Measurements from ENCODE around the gene ADIPOR1. TPM values are rescaled to one million over a fixed set of nuclear protein-coding genes. Genes with fewer than 3 reads are reported as not detected.

ADIPOR1 gene
- total RNA-seq, 1 experiment from 2014 or later = 79.1 TPM

- Histone ChIP-seq H3K27me3 (replicated peaks; ENCODE audit: insufficient read depth, low read depth, low read length, poor library complexity) (no peaks in the 10 kb centered on the region), H3K27ac (ENCODE audit: low read depth, low read length, poor library complexity, severe bottlenecking) (peak within 1 kb of the TSS; percentile 63), H3K4me1 (ENCODE audit: insufficient read depth, low read length, poor library complexity, severe bottlenecking) (peaks cover 5% of the 10 kb centered on the region), H3K4me3 (ENCODE audit: low read depth, low read length, poor library complexity, severe bottlenecking) (peak within 1 kb of the TSS; percentile 71), H3K9me3 (ENCODE audit: low read depth, low read length, poor library complexity, severe bottlenecking) (no peaks in the 10 kb centered on the region), H3K36me3 (ENCODE audit: insufficient read depth, low read length, poor library complexity, severe bottlenecking) (peaks cover 16% of the 10 kb centered on the region)
- DNase-seq (ENCODE audit: low spot score) = peak; percentile 98
- POLR2A ChIA-PET (ENCODE audit: low non-redundant PET) = interaction anchor here (0.7 kb wide), 1 partner anchor 80 kb away, joined by 6 read pairs; the partner anchor contains the start of gene TMEM183A
- BruUV-seq (replicated peaks) = TSS peak; percentile 67
- no peak for TF ChIP-seq EZH2 (IDR thresholded peaks at IDR 0.05; ENCODE audit: borderline replicate concordance, low read depth, low read length, poor library complexity, severe bottlenecking)
- peak; percentile 60 for TF ChIP-seq CTCF (conservative IDR thresholded peaks at IDR 0.05; ENCODE audit: low read depth, low read length)
- CTCF ChIA-PET = interaction anchor here (0.7 kb wide), 1 partner anchor 353 kb away, joined by 4 read pairs; no protein-coding TSS in a partner anchor
- intact Hi-C loops (cut with micrococcal nuclease; ENCODE audit: unreplicated experiment) = loop anchor here (5.0 kb wide), 1 partner anchor 80 kb away; the partner anchor contains the start of gene TMEM183A
These were observed 31.3 kb downstream of the ADIPOR1 start, which contains the start of gene KLHL12 for GRCh38 chr1:202926581-202927491. TSS of gene KLHL12 (minus strand) at chr1:202927234. CDS start at chr1:202925162, 2,072 bp downstream.

GRCh38 chr1:202923533-202923932 lies 34.6 kb downstream of the ADIPOR1 start:
- Histone ChIP-seq H3K27me3 (replicated peaks; ENCODE audit: insufficient read depth, low read depth, low read length, poor library complexity) (no peaks in the 10 kb centered on the region), H3K4me1 (ENCODE audit: insufficient read depth, low read length, poor library complexity, severe bottlenecking) (peaks cover 5% of the 10 kb centered on the region), H3K27ac (ENCODE audit: low read depth, low read length, poor library complexity, severe bottlenecking) (no peak overlapping the region), H3K9me3 (ENCODE audit: low read depth, low read length, poor library complexity, severe bottlenecking) (no peaks in the 10 kb centered on the region), H3K4me3 (ENCODE audit: low read depth, low read length, poor library complexity, severe bottlenecking) (no peak overlapping the region), H3K36me3 (ENCODE audit: insufficient read depth, low read length, poor library complexity, severe bottlenecking) (peaks cover 28% of the 10 kb centered on the region)
- no peak for DNase-seq (ENCODE audit: low spot score)
- no TSS peak for BruUV-seq (replicated peaks)
- intact Hi-C loops (cut with micrococcal nuclease; ENCODE audit: unreplicated experiment) = no loop called here
- TF ChIP-seq EZH2 (IDR thresholded peaks at IDR 0.05; ENCODE audit: borderline replicate concordance, low read depth, low read length, poor library complexity, severe bottlenecking) = no peak
- TF ChIP-seq CTCF (conservative IDR thresholded peaks at IDR 0.05; ENCODE audit: low read depth, low read length) = no peak
- ChIA-PET POLR2A (ENCODE audit: low non-redundant PET) (no interaction called here), CTCF (no interaction called here)

GRCh38 chr1:202919615-202920014 lies 38.5 kb downstream of the ADIPOR1 start:
- no peak for DNase-seq (ENCODE audit: low spot score)
- no peaks in the 10 kb centered on the region for H3K9me3 ChIP-seq (ENCODE audit: low read depth, low read length, poor library complexity, severe bottlenecking)
- no peak overlapping the region for H3K27ac ChIP-seq (ENCODE audit: low read depth, low read length, poor library complexity, severe bottlenecking)
- ChIA-PET CTCF (no interaction called here), POLR2A (ENCODE audit: low non-redundant PET) (no interaction called here)
- intact Hi-C loops (cut with micrococcal nuclease; ENCODE audit: unreplicated experiment) = no loop called here
- H3K27me3 ChIP-seq (replicated peaks; ENCODE audit: insufficient read depth, low read depth, low read length, poor library complexity) = no peaks in the 10 kb centered on the region
- H3K4me3 ChIP-seq (ENCODE audit: low read depth, low read length, poor library complexity, severe bottlenecking) = no peak overlapping the region
- TF ChIP-seq EZH2 (IDR thresholded peaks at IDR 0.05; ENCODE audit: borderline replicate concordance, low read depth, low read length, poor library complexity, severe bottlenecking) (no peak), CTCF (conservative IDR thresholded peaks at IDR 0.05; ENCODE audit: low read depth, low read length) (no peak)
- peaks cover 53% of the 10 kb centered on the region for H3K36me3 ChIP-seq (ENCODE audit: insufficient read depth, low read length, poor library complexity, severe bottlenecking)
- BruUV-seq (replicated peaks) = no TSS peak
- H3K4me1 ChIP-seq (ENCODE audit: insufficient read depth, low read length, poor library complexity, severe bottlenecking) = peaks cover 10% of the 10 kb centered on the region
